ENCODE data around the gene TRPC3. TPM values are rescaled to one million over a fixed set of nuclear protein-coding genes. Genes with fewer than 3 reads are reported as not detected.

Gene TRPC3
- total and polyA plus RNA-seq, 12 donors: 0.07 to 2.1 (median 0.13) TPM; not detected in 1

GRCh38 chr4:121958777-121959176 lies 6.9 kb upstream of the TRPC3 start:
- no peaks in the 10 kb centered on the region for H3K27me3 ChIP-seq
- H3K27ac ChIP-seq: no peak overlapping the region
- WGBS, 4 donors: 60 to 75% (median 64%) methylated on average over 2 of the region's 2 CpGs
- H3K9me3 ChIP-seq (replicated peaks in 1 of 3): no peaks in the 10 kb centered on the region
- DNase-seq: no peak
- no peaks in the 10 kb centered on the region for H3K4me1 ChIP-seq (replicated peaks in 1 of 2)
- intact Hi-C loops (cut with DNase I): no loop called here
- TF ChIP-seq POLR2A (IDR thresholded peaks at IDR 0.05): no peak
- TF ChIP-seq, protein P1, sequence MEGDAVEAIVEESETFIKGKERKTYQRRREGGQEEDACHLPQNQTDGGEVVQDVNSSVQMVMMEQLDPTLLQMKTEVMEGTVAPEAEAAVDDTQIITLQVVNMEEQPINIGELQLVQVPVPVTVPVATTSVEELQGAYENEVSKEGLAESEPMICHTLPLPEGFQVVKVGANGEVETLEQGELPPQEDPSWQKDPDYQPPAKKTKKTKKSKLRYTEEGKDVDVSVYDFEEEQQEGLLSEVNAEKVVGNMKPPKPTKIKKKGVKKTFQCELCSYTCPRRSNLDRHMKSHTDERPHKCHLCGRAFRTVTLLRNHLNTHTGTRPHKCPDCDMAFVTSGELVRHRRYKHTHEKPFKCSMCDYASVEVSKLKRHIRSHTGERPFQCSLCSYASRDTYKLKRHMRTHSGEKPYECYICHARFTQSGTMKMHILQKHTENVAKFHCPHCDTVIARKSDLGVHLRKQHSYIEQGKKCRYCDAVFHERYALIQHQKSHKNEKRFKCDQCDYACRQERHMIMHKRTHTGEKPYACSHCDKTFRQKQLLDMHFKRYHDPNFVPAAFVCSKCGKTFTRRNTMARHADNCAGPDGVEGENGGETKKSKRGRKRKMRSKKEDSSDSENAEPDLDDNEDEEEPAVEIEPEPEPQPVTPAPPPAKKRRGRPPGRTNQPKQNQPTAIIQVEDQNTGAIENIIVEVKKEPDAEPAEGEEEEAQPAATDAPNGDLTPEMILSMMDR (IDR thresholded peaks at IDR 0.05): no peak
- H3K4me3 ChIP-seq: no peak overlapping the region
- H3K36me3 ChIP-seq (replicated peaks in 1 of 2): no peaks in the 10 kb centered on the region

DNA sequence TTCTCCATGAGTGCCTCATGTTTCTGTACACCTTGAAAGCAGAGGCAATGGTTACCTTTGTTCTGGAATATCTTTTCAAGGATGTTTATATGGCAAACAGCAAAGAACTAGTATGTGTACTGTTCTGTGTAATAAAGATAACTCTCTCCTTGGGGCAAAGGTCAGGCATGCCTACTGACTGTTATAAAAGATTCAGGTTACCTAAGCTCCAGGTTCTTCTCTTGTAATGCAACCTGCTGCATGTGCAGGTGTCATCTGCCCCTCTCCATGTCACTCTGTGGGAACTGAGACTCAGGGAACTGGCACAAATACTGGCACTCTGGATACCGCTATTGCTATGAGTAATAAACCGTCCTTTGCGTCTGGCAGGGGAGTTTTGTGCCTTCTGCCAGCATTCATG lies 5.4 kb upstream of the TRPC3 start:
- intact Hi-C loops (cut with DNase I): no loop called here
- no peaks in the 10 kb centered on the region for H3K9me3 ChIP-seq (replicated peaks in 1 of 3)
- WGBS, 4 donors: 85 to 97% (median 90%) methylated on average over 3 of the region's 3 CpGs
- H3K4me3 ChIP-seq: no peak overlapping the region
- no peak overlapping the region for H3K27ac ChIP-seq
- no peaks in the 10 kb centered on the region for H3K36me3 ChIP-seq (replicated peaks in 1 of 2)
- peaks cover 4% of the 10 kb centered on the region for H3K27me3 ChIP-seq
- TF ChIP-seq POLR2A (IDR thresholded peaks at IDR 0.05): no peak
- TF ChIP-seq, protein P1 (IDR thresholded peaks at IDR 0.05): no peak
- H3K4me1 ChIP-seq (replicated peaks in 1 of 2): no peaks in the 10 kb centered on the region
- DNase-seq: no peak

DNA sequence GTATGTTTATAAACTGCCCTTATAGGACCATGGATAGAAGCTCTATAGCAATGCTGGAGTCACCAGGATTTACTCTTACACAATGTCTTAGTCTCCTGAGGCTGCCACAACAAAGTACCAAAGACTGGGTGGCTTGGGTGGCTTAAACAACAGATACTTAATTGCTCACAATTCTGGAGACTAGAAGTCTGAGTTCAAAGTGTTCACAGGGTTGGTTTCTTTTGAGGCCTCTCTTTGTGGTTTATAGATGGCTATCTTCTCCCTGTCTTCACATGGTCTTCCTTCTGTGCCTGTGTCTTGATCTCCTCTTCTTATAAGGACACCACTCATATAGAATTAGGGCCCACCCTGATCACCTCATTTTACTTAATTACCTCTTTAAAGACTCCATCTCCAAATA lies 2.0 kb upstream of the TRPC3 start:
- Histone ChIP-seq H3K9me3 (replicated peaks in 1 of 3) (no peaks in the 10 kb centered on the region), H3K36me3 (replicated peaks in 1 of 2) (no peaks in the 10 kb centered on the region), H3K27ac (no peak overlapping the region), H3K27me3 (peaks cover 16% of the 10 kb centered on the region), H3K4me3 (no peak overlapping the region), H3K4me1 (replicated peaks in 1 of 2) (peaks cover 8 to 15% of the 10 kb centered on the region in 2 donors)
- TF ChIP-seq, protein P1 (IDR thresholded peaks at IDR 0.05): no peak
- TF ChIP-seq POLR2A (IDR thresholded peaks at IDR 0.05): no peak
- DNase-seq: no peak
- intact Hi-C loops (cut with DNase I): no loop called here

DNA sequence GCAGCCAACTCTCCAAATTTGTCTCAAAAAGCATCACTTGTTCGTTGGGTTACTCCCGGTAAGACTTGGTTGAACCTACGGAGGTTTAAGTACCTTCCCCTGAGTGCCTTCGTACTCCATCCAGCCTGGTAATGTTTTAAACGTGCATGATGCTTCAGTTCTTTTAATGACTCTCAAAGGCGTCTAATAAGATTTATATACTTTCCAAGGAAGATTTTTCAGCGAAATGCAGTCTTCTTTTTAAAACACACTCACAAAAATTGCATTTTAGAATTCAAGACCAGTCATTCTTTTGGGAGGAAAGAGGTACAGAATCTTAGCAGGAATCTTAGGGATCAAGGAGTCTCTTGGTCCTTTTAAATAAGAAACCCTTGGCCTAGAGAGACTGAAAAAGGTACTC lies 430 bp upstream of the TRPC3 start:
- peaks cover 8 to 15% of the 10 kb centered on the region in 2 donors for H3K4me1 ChIP-seq (replicated peaks in 1 of 2)
- no peaks in the 10 kb centered on the region for H3K36me3 ChIP-seq (replicated peaks in 1 of 2)
- DNase-seq: no peak
- H3K4me3 ChIP-seq: no peak overlapping the region
- no peak for TF ChIP-seq POLR2A (IDR thresholded peaks at IDR 0.05)
- TF ChIP-seq, protein P1 (IDR thresholded peaks at IDR 0.05): no peak
- H3K9me3 ChIP-seq (replicated peaks in 1 of 3): no peaks in the 10 kb centered on the region
- H3K27ac ChIP-seq: no peak overlapping the region
- H3K27me3 ChIP-seq: peaks cover 16% of the 10 kb centered on the region
- 55 to 62% (median 60%) methylated on average over 7 of the region's 7 CpGs for WGBS, 4 donors
- intact Hi-C loops (cut with DNase I): no loop called here
